K562 (cell line): ENCODE measurements around the gene HK1. TPM values are rescaled to one million over a fixed set of nuclear protein-coding genes. Genes with fewer than 3 reads are reported as not detected.

Experiments
- ATAC-seq: fragments of 200-7000 bp; cut with Tn5 transposase; 3 replicates; pipeline ENCODE4 v1.9.1; 2020; ENCODE audit warnings: moderate library complexity
- BruUV-seq: library from RNA; stranded (reverse); fragments of 400-500 nt; replicated peaks from 2 replicates; lab custom pipeline; 2021; lab: Mats Ljungman, UMichigan
- CTCF ChIA-PET: fragments of 300-600 bp; formaldehyde crosslinking; extraction: SDS; loops from one replicate; lab custom pipeline; 2021; ENCODE audit warnings: low intra/inter-chr PET ratio; lab: Yijun Ruan, JAX
- POLR2A ChIA-PET: fragments of 300-600, 350-650 bp; sonication (Branson Sonifier 250); formaldehyde crosslinking; extraction: SDS; loops from one replicate; lab custom pipeline; 2021; ENCODE audit warnings: antibody characterized with exemption, inconsistent platforms; lab: Yijun Ruan, JAX
- DNase-seq, 4 experiments: peaks; one replicate each; pipeline versions ENCODE4 v3.0.0 to v3.0.0-alpha.2; 2011 to 2018; ENCODE audit warnings: low spot score in 3 of 4, mixed read lengths in 3 of 4; ENCODE audit errors: extremely low read depth in 1 of 4
- FAIRE-seq: peaks from 2 replicates; lab custom pipeline; 2011; peaks lifted over from hg19 to GRCh38; lab: Jason Lieb, UNC
- H2AFZ ChIP-seq: 2 replicates; pipeline ENCODE4 v1.6.0; 2011; ENCODE audit warnings: low read depth, low read length, control low read depth, inconsistent platforms
- H3K27ac ChIP-seq: fragments of 200-600 bp; 3 replicates; pipeline ENCODE4 v1.8.0; 2011; ENCODE audit warnings: low read depth, mild to moderate bottlenecking, control low read depth, inconsistent platforms, low read length, moderate library complexity, mixed read lengths; ENCODE audit errors: extremely low read depth
- H3K27me3 ChIP-seq, 2 experiments: fragments of 300-600 bp in 1 of 2; 2 replicates in 1 of 2; 3 replicates in 1 of 2; pipeline versions ENCODE4 v1.6.0 to v1.8.0; 2011; ENCODE audit warnings: inconsistent platforms in 2 of 2, low read length in 2 of 2, mild to moderate bottlenecking in 1 of 2, mixed read lengths in 1 of 2, moderate library complexity in 1 of 2; ENCODE audit not compliant: control insufficient read depth in 2 of 2, insufficient read depth in 2 of 2
- H3K36me3 ChIP-seq: fragments of 300-600 bp; 3 replicates; pipeline ENCODE4 v1.8.0; 2011; ENCODE audit warnings: mild to moderate bottlenecking, low read length, inconsistent platforms; ENCODE audit not compliant: control insufficient read depth, insufficient read depth
- H3K4me1 ChIP-seq, 2 experiments: fragments of 200-600 bp in 1 of 2; replicated peaks in 1 of 2; 2 replicates in 1 of 2; 3 replicates in 1 of 2; pipeline versions ENCODE4 v1.5.1 to v1.8.0; 2011; ENCODE audit warnings: inconsistent platforms in 2 of 2, low read length in 2 of 2, mild to moderate bottlenecking in 1 of 2, mixed read lengths in 1 of 2, moderate library complexity in 1 of 2; ENCODE audit not compliant: control insufficient read depth in 2 of 2, insufficient read depth in 2 of 2
- H3K4me2 ChIP-seq: 2 replicates; pipeline ENCODE4 v1.6.1; 2011; ENCODE audit warnings: low read length, control low read depth, inconsistent platforms, mixed read lengths; ENCODE audit not compliant: insufficient read depth
- H3K4me3 ChIP-seq: fragments of 200-600 bp; sonication (generic), shearing (Covaris generic); 2 replicates; pipeline ENCODE4 v1.5.1; 2016; ENCODE audit warnings: control low read depth, inconsistent platforms
- H3K79me2 ChIP-seq: fragments of 200-600 bp; 3 replicates; pipeline ENCODE4 v1.8.0; 2011; ENCODE audit warnings: low read length, inconsistent platforms; ENCODE audit not compliant: control insufficient read depth, insufficient read depth
- H3K9ac ChIP-seq, 2 experiments: 2 replicates each; pipeline versions ENCODE4 v1.6.0 to v1.6.1; 2011; ENCODE audit warnings: low read depth in 2 of 2, low read length in 2 of 2, control low read depth in 1 of 2, inconsistent platforms in 1 of 2, mild to moderate bottlenecking in 1 of 2, mixed read lengths in 1 of 2; ENCODE audit not compliant: insufficient read depth in 1 of 2
- H3K9me1 ChIP-seq: one replicate; pipeline ENCODE4 v1.6.0; 2011; ENCODE audit warnings: inconsistent platforms, mild to moderate bottlenecking, low read length, moderate library complexity; ENCODE audit not compliant: control insufficient read depth, insufficient read depth
- H3K9me3 ChIP-seq: replicated peaks from 2 replicates; pipeline ENCODE4 v1.5.1; 2011; ENCODE audit warnings: low read depth, low read length, inconsistent platforms; ENCODE audit not compliant: control insufficient read depth, insufficient read depth
- H4K20me1 ChIP-seq: replicated peaks from 2 replicates; pipeline ENCODE4 v1.6.1; 2011; ENCODE audit warnings: low read length, inconsistent platforms, mixed read lengths; ENCODE audit not compliant: control insufficient read depth, insufficient read depth
- HOXB6 ChIP-seq: fragments of 250-450 bp; sonication (Bioruptor Pico); IDR thresholded peaks from 2 replicates; pipeline ENCODE4 v1.5.1; 2022; ENCODE audit warnings: mild to moderate bottlenecking, borderline replicate concordance
- KLF6 ChIP-seq: fragments of 250-450 bp; sonication (Bioruptor Pico); IDR thresholded peaks from 2 replicates; pipeline ENCODE4 v1.4.0; 2020; ENCODE audit warnings: mild to moderate bottlenecking, moderate library complexity, borderline replicate concordance
- ZBTB7A ChIP-seq: IDR thresholded peaks from 2 replicates; pipeline ENCODE4 v1.6.1; 2011; ENCODE audit warnings: low read depth, mild to moderate bottlenecking, low read length, moderate library complexity, borderline replicate concordance; ENCODE audit not compliant: control insufficient read depth
- ZNF197 ChIP-seq: fragments of 200-800 bp; sonication (Bioruptor generic); IDR thresholded peaks from 2 replicates; pipeline ENCODE4 v1.6.1; 2016; ENCODE audit warnings: low read depth, missing genetic modification characterization, missing compliant biosample characterization
- WGBS: fragments of 100-300 bp; shearing (Covaris generic); methylation state at CpG from one replicate; pipeline ENCODE4 v1.1.6; 2016; ENCODE audit warnings: low coverage, mixed read lengths; ENCODE audit not compliant: insufficient coverage; ENCODE audit errors: missing lambda C conversion rate; 5-methylcytosine and 5-hydroxymethylcytosine counted together
- in situ Hi-C: fragments of 300-500 bp; cut with MboI; formaldehyde crosslinking; loops from 4 replicates; pipeline ENCODE4 v1.15.0; 2018; ENCODE audit warnings: inconsistent platforms, mixed read lengths
- intact Hi-C: fragments of 100-400 bp; cut with micrococcal nuclease; formaldehyde crosslinking; loops from 2 replicates; pipeline ENCODE4 v1.14.2; 2022
- polyA plus RNA-seq, 8 experiments: library from polyadenylated mRNA; depleted of rRNA in 4 of 8; stranded (reverse) in 5 of 8; unstranded in 3 of 8; fragments of >200 nt; fragmentation: Nextera tagmentation in 2 of 8; fragmentation: Illumina TruSeq in 1 of 8; extraction: Ambion mirVana in 2 of 8; extraction: Trizol in 1 of 8; gene quantifications; 2 replicates each; pipeline versions ENCODE4 v1.2.1 to v1.2.3, GENCODE V29; 2011 to 2014; ENCODE audit warnings: inconsistent platforms in 1 of 8, missing spikeins in 1 of 8
- total RNA-seq, 7 experiments: library from RNA; depleted of rRNA in 6 of 7; stranded (reverse); fragments of >200 nt in 6 of 7; fragmentation: Illumina TruSeq in 2 of 7; extraction: Trizol in 2 of 7; gene quantifications; 2 replicates each; pipeline versions ENCODE4 v1.2.1 to v1.2.3, GENCODE V29; 2011 to 2021; ENCODE audit warnings: low replicate concordance in 1 of 7
- TF ChIP-seq, protein P1 (sequence below): fragments of 250-450 bp; sonication (Bioruptor Pico); IDR thresholded peaks from 2 replicates; pipeline ENCODE4 v1.6.1; 2021; ENCODE audit warnings: mild to moderate bottlenecking

Gene HK1
- total and polyA plus RNA-seq, 9 of the 15 experiments (the other 6 are each of a cell fraction or from before 2014, with no cell fraction given): 29.2 to 444 (median 193) TPM

DNA sequence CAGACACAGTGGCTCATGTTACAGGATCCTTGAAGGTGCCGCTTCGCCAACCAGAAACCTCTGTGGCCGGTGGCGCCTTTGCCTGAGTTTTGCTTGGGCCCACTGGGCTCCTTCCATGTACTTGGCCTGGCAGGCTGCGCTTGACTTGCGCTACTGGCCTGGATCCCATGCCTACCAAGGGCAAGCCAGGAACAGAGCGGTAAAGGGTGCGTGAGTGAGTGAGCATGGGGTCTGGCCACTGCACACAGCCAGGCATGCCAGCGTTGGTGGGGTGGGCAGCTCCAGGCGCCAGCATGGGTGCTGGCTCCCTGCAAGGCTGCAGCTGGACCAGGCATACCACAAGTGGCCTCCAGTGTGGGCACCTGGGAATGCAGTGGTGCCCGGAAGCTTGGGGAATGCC, 156.6 kb downstream of the HK1 start (continued):
- TF ChIP-seq HOXB6: no peak
- TF ChIP-seq, all 486 proteins: peak for 0

DNA sequence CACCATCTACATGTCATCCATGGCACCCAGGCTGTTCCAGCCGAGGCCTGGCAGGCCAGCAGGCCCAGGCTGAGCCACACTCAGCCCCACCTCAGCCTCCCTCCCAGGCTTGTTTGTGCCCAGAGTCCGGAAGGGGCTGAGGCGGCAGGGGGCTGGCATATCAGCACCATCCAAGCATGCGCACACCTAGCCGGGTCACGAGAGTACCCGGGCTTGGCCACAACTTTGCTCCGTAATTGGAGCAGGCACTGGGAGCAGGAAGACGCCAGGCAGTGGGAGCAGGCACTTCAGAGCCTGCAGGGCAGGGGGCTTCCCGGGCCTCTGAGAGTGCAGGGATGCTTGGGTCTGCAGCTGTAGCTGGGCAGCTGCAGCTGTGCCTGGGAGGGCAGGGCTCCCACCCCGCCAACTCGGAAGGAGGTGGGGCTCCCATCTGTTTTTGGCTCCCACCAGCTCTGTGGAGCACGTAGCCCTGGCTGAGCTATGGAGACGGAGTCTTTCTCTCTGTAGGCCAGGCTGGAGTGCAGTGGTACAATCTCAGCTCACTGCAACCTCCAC, 157.7 kb downstream of the HK1 start:
- ATAC-seq (no peak), DNase-seq (no peak), FAIRE-seq (no peak)
- TF ChIP-seq KLF6 (CRISPR knock-in tag) (no peak), ZNF197 (CRISPR knock-in tag) (no peak), ZBTB7A (no peak)
- TF ChIP-seq, protein P1, sequence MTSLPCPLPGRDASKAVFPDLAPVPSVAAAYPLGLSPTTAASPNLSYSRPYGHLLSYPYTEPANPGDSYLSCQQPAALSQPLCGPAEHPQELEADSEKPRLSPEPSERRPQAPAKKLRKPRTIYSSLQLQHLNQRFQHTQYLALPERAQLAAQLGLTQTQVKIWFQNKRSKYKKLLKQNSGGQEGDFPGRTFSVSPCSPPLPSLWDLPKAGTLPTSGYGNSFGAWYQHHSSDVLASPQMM (CRISPR knock-in tag): no peak
- no peak overlapping the region for H2AFZ ChIP-seq
- WGBS: 3% methylated on average over 14 of the region's 14 CpGs
- H3K9me1 ChIP-seq: no peaks in the 10 kb centered on the region
- no peak overlapping the region for H3K4me2 ChIP-seq
- ChIA-PET POLR2A (no interaction called here), CTCF (interaction anchor here (0.7 kb wide), 1 partner anchor 9 kb away, joined by 5 read pairs; no protein-coding TSS in a partner anchor)
- no peak overlapping the region for H3K27ac ChIP-seq
- intact Hi-C loops (no loop called here), in situ Hi-C loops (no loop called here)
- peaks cover 28 to 51% of the 10 kb centered on the region in 2 experiments for H3K27me3 ChIP-seq
- H3K4me1 ChIP-seq: peaks cover 0 to 10% of the 10 kb centered on the region in 2 experiments; a peak in 2 of 5 replicates
- no peak overlapping the region for H3K4me3 ChIP-seq
- no peaks in the 10 kb centered on the region; the same call in 1 of the 2 replicates for H4K20me1 ChIP-seq
- BruUV-seq: no TSS peak
- H3K79me2 ChIP-seq: no peaks in the 10 kb centered on the region
- no peak overlapping the region for H3K9ac ChIP-seq
- no peaks in the 10 kb centered on the region for H3K9me3 ChIP-seq
- H3K36me3 ChIP-seq: no peaks in the 10 kb centered on the region
